ENCODE measurements around the gene SOD2.
"Not testable (repeated sequence)": the region's sequence is repeated elsewhere in the genome, so short reads cannot be mapped to it uniquely, and the experiment has no call there.

Gene SOD2

DNA sequence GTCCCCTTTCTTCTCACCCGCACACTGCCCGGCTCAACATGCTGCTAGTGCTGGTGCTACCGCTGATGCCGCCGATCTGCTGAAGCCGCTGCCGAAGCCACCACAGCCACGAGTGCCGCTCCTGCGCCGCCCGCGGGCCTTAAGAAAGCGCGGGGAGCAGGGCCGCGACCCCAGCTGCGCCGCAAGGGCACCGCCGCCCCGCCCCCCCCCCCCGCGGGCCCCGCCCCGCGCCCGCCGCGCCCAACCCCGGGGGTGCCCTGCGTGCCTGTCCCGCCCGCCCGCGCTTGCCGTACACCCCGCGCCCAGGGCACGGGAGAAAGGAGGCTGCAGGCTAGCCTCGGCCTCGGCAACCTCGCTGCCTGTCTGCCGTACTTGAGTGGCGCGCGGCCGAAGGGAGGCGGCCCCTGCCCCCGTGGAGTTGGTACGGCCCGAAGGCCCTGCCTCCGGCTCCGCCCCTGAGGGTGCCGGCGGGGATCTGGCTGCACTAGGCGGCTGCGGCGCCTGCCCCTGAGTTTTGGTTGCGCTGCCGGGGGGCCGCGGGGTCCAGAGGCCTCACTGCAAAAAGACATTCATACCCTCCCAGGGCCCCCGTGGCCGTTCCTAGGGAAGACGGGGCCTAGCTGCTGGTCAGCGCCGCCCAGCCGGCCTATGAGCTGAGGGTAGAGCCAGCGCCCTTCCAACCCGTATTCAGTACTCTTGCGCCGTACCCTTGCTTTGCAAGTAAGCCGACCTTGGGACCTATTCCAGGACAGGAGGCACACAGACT lies at the start of gene SOD2:
SOD2 (minus strand) TSS at position 114 of the 766 bp plus-strand sequence; CDS start at position 40, 74 bp downstream.
- in situ Hi-C loops (cut with HindIII; ENCODE audit: low pct_ligation_motif_present, low pct_unique_long_range_greater_than_20kb, low sequenced_read_pairs): no loop called here
- peak; percentile 81 for DNase-seq

DNA sequence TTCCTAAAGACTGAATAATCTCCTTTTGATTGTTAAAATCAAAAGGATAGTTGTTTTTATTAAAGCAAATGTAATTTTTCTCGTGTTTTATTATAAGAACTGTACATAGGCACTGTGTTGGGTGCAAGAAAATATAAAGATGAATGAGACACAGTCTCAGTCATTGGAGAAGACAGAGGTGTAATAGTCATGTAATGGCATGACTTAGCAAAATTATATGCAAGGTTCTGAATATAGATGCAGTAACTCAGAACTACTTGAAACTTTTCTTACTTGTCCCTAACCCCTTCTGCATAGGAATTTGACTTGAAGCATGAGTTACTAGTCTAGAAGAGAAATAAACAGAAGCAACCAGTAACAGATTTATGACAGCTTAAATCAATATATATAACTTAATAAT lies 49.1 kb upstream of the SOD2 start:
- in situ Hi-C loops (cut with HindIII; ENCODE audit: low pct_ligation_motif_present, low pct_unique_long_range_greater_than_20kb, low sequenced_read_pairs): no loop called here
- DNase-seq: no peak

DNA sequence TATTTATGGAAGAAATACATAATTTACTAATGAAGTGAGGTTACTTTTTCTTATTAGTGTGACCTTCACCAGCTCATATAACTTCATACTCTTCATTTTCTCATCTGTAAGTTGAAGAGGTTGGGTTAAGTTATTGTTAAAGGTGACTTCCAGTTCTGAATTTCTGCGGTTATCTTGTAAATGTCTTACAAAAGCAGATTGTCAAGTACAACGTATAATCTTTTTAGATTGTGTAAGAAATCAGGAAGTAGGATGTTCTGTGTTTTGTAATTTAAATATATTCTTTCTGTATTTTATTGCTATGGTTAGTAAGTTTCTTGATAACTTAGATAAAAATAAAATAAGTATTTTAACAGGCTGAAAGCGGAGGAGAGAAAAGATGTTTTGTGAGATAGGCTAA lies 46.3 kb upstream of the SOD2 start:
- no peak for DNase-seq
- in situ Hi-C loops (cut with HindIII; ENCODE audit: low pct_ligation_motif_present, low pct_unique_long_range_greater_than_20kb, low sequenced_read_pairs): no loop called here

DNA sequence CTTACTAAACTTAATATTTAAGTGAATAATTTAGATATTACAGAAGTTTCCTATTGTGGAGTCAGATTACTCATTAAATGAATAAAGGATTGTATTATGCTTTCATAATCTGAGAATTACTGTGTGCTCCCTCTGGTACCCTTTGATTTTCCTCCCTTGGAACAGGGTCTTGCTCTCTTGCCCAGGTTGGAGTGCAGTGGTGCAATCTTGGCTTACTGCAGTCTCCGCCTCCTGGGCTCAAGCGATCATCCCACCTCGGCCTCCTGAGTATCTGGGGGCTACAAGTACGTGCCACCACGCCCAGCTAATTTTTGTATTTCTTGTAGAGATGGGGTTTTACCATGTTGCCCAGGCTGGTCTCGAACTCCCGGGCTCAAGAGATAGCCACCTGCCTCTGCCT lies 43.9 kb upstream of the SOD2 start:
- in situ Hi-C loops (cut with HindIII; ENCODE audit: low pct_ligation_motif_present, low pct_unique_long_range_greater_than_20kb, low sequenced_read_pairs): no loop called here
- DNase-seq: no peak

DNA sequence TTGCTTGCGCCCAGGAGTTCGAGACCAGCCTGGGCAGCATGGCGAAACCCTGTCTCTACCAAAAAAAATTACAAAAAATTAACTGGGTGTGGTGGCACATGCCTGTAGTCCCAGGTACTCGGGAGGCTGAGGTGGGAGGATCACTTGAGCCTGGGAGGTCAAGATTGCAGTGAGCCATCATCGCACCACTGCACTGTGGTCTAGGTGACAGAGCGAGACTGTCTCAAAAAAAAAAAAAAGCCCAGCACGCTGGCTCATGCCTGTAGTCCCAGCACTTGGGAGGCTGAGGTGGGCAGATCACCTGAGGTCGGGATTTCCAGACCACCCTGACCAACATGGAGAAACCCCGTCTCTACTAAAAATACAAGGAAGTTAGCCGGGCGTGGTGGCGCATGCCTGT lies 40.4 kb upstream of the SOD2 start:
- in situ Hi-C loops (cut with HindIII; ENCODE audit: low pct_ligation_motif_present, low pct_unique_long_range_greater_than_20kb, low sequenced_read_pairs); DNase-seq: not testable (repeated sequence)

DNA sequence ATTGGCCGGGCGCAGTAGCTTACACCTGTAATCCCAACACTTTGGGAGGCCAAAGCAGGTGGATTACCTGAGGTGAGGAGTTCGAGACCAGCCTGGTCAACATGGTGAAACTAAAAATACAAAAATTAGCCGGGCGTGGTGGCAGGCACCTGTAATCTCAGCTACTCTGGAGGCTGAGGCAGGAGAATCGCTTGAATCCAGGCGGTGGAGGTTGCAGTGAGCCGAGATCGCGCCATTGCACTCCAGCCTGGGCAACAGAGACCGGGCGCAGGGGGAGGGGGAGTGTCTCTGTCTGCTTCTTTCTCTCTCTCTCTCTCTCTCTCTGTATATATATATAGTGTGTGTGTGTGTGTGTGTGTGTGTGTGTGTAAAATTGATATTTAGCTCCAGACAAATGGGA lies 39.5 kb upstream of the SOD2 start:
- in situ Hi-C loops (cut with HindIII; ENCODE audit: low pct_ligation_motif_present, low pct_unique_long_range_greater_than_20kb, low sequenced_read_pairs); DNase-seq: not testable (repeated sequence)

DNA sequence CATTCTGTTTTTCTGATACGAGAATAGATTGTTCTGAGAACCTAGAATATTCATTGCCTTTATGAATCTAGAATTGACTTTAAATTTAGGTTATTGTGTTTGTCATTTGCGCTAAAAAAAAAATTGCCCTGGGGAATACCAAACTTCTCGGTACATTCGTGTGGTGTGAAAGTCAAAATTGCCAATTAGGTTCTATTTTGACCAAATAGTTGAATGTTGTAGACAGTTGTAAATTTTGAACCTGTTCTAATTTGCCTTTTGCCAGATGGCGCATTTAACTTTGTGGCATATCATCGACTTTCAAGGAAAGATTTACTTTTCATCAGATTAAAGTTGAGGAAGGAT lies 37.3 kb upstream of the SOD2 start:
- in situ Hi-C loops (cut with HindIII; ENCODE audit: low pct_ligation_motif_present, low pct_unique_long_range_greater_than_20kb, low sequenced_read_pairs): no loop called here
- DNase-seq: no peak

DNA sequence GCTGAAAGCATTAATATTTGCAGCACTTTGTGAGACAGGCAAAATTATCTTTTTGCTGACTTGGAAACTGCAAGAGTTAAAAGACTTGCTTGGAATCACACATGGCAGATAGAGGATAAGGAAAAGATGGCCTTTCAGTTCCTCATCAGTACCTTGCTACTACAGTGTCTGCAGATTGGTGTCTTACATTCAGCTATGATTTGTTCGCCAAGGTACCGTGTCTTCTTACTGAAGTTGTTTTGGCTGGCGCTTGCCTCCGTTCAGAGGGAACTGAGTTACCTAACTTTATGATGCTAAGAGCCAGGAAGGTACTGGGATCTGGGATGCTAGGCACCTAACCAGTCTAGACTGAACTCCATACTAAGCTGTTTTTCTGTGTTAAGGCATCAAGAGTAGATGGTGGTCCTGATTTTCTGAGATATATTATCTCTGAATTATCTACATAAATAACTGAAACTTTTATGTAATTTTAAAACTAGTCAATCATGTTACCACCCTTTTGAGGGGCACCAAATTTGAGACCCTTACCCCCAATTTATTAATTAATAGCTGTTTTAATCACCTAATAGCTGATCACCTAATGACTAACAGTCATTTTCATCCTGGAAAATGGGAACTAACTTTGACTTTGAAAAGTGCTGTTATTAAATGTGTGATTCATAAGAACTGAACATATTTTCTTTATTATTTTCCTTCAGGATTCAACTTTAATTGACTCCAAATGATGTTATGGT lies 36.7 kb upstream of the SOD2 start:
- in situ Hi-C loops (cut with HindIII; ENCODE audit: low pct_ligation_motif_present, low pct_unique_long_range_greater_than_20kb, low sequenced_read_pairs): no loop called here
- DNase-seq: peak; percentile 2

DNA sequence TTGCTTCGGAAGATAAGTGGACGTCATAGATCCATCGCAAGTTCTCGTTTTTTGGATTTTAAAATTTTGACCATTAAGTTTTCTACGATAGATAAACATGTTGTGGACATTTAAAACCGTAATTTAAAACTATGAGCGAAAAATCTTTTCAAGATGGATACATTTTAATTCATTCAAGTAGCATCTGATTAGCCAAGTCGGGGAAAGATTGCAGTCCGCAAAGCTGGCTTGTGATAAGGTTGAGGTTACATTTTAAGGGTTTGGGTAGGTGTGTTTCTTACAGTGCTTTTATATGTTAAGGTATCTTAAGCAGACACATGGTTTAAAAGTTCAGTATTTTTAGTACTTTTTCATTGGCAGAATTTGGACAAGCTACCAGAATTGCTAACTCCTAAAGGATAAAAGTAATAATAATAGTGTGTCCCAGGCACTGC lies 35.5 kb upstream of the SOD2 start:
- in situ Hi-C loops (cut with HindIII; ENCODE audit: low pct_ligation_motif_present, low pct_unique_long_range_greater_than_20kb, low sequenced_read_pairs): no loop called here

DNA sequence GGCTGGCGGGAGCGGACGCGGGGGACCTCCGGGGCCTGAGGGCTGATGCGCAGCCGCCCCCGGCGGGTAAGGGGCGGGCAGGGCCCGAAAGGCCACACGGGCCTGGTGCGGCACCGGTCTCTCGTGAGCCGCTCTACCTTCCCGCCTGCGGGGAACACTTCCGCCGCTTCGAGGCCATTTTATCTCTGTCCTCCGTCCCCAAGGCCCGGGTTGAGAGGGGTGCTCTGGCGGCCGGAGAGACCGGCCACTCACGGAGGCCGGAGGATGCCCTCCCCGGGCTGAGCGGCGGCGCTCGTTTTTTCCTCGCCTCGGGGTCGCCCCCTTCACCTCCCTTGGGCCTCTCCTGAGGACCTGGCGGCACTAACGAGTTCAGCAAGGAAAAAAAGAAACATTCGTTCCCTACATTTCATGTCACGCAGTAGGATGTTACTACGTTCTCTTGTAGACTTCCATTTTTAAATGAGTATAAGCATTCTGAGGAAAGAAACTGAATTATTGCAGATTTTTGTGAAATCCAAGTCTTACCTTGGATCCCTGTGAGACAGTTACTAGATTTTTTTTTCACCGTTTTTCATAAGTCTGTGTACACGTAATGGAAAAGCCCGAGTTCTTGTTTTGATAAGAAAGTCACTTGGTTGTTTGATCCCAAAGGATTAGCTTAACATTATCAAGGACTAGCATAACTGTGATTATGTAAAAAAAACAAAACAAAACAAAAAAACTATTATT lies 34.8 kb upstream of the SOD2 start:
- in situ Hi-C loops (cut with HindIII; ENCODE audit: low pct_ligation_motif_present, low pct_unique_long_range_greater_than_20kb, low sequenced_read_pairs): no loop called here
- DNase-seq: peak; percentile 39

More for the DNA sequence above, 35.5 kb upstream of the SOD2 start:
- no peak for DNase-seq

DNA sequence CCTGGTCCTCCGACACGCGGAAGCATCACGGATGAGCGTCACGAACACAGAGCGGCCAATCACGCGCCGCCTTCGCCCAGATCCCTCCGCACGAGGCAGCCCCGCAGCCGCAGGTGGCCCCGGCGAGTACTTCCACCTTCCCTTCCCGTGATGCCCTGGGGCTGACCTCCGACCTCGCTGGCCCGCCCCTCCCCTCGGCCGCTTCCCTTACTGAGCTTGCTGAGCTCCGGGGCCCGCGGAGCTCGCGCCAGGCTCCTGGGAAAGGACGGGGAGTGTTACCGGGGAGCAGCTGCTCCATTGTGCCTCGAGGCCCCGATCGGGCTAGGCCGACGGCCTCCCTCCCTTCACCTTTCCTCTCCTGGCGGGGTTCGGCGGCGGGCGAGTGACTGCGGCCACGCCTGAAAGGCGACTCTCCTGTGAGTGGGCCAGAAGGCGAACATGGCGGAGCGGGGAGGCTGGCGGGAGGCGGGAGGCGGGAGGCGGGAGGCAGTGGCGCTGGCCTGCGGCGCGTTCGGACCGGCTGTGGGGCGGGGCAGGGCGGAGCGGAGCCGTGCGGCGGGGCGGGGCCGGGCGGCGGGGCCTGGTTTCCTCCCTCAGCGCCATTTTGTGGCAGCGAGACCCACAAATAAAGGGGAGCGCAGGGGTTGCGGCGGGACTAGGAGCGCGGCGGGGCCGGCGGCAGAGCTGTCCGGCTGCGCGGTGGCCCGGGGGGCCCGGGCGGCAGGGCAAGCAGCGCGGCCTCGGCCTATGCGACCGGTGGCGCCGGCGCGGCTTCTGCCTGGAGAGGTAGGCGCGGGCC lies 34.1 kb upstream of the SOD2 start, which contains the start of gene WTAP:
WTAP (plus strand) TSS at position 589 of the 799 bp plus-strand sequence. CDS start 8,760 bp downstream, outside the sequence.
- peak; percentile 93 for DNase-seq
- in situ Hi-C loops (cut with HindIII; ENCODE audit: low pct_ligation_motif_present, low pct_unique_long_range_greater_than_20kb, low sequenced_read_pairs): no loop called here

DNA sequence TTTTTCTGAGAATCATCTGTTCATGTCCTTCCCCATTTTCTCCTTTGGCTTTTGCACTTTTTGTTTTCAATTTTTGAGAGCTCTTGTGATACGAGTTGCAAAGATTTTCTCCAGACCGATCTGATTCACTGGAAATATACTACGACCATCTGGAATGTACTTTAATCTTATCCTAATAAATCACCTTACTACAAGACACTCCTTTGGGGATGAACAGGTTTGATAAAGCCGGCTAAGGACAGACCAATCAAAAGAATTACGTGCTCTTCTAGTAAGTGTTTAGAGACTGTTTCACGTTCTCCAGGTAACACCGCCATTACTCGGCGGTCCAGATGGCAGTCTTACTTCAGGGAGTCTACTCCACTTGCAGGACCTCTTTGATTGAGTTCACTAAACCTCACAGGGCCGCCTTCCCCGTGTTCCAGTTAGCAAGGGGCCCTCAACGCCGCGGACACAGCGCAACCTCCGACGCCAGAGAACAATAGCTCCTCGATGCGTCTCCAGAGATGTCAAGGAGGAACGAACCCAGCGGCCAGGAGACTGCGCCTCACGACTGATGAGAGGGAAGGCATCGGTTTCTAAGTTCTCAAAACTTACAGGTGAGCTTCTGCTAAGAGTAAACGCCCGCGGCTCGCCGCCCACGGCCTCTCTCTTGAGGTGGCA lies 33.3 kb upstream of the SOD2 start:
- DNase-seq: no peak
- in situ Hi-C loops (cut with HindIII; ENCODE audit: low pct_ligation_motif_present, low pct_unique_long_range_greater_than_20kb, low sequenced_read_pairs): no loop called here

DNA sequence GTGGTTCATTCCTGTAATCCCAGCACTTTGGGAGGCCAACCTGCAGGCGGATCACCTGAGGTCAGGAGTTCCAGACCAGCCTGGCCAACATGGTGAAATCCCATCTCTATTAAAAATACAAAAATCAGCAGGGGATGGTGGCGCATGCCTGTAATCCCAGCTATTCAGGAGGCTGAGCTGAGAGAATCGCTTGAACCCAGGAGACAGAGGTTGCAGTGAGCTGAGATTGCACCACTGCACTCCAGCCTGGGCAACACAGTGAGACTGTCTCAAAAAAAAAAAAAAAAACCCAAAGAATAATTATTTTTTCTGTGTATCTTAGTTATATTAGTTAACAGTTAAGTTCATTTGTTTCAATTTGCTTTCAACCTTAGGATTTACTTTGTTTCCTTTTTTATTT lies 32.2 kb upstream of the SOD2 start:
- in situ Hi-C loops (cut with HindIII; ENCODE audit: low pct_ligation_motif_present, low pct_unique_long_range_greater_than_20kb, low sequenced_read_pairs); DNase-seq: not testable (repeated sequence)

DNA sequence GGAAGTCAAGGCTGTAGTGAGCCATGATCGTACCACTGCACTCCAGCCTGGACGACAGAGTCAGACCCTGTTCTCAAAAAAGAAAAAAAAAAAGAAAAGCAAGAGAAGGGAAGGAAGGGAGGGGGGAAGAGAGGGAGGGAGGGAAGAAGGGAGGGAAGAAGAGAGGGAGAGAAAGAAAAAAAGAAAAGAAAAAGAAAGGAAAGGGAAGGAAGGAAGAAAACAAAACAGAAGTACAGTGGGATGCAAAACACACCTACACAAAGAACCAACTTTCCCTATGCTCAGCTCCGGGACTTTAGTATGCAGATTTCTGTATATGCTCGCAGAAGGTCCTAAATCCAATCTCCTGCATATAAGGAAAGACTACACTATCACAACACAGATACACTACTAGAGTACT lies 31.7 kb upstream of the SOD2 start:
- in situ Hi-C loops (cut with HindIII; ENCODE audit: low pct_ligation_motif_present, low pct_unique_long_range_greater_than_20kb, low sequenced_read_pairs): no loop called here

DNA sequence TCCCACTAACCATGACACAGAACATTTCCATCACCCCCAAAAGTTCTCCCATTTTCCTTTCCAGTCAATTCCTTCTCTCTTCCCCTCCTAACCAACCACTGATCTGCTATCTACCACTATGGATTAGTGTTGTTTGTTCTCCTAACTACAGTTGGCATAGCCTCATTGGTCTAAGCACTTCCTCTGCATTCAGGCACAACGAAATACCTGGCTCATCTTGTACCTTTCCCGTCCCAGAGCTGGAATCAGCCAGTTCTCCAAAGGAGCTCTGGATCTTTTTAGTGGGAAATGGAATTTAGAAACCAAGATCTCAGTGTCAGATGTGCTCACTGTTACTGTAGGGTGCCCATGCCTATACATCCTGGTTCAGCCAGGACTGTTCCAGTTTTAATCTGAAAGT lies 30.2 kb upstream of the SOD2 start:
- DNase-seq: no peak
- in situ Hi-C loops (cut with HindIII; ENCODE audit: low pct_ligation_motif_present, low pct_unique_long_range_greater_than_20kb, low sequenced_read_pairs): no loop called here

More for the DNA sequence above, 31.7 kb upstream of the SOD2 start:
- no peak for DNase-seq

DNA sequence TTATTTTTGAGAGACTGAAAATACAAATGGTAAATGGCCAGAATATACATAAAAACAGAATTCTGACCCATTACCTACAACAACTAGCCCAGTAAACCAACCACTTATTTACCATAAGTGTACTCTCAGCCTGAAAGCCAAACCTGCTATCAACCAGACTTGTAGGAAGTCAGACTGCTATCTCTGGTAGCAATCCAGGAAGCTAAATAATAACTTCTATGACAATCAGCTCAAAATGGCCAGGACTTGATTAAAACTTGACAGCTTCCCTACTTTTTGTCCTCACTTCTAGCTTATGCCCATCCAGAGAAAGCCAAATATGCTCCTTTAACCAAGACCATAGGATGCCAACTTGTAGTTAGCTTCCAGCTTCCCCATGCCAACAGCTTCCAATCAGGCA lies 29.6 kb upstream of the SOD2 start:
- in situ Hi-C loops (cut with HindIII; ENCODE audit: low pct_ligation_motif_present, low pct_unique_long_range_greater_than_20kb, low sequenced_read_pairs): no loop called here

DNA sequence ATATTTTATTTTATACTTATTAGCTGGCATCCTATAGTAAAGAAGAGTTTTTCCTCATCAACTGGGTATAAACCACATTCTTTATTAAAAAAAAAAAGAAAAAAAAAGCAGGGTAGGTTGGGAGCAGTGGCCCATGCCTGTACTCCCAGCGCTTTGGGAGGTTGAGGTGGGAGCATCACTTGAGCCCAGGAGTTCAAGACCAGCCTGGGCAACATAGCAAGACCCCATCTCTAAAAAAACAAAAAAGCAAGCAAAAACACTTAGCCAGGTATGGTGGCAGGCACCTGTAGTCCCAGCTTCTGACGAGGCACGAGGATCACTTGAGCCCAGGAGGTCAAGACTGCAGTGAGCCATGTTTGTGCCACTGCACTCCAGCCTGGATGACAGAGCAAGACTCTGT lies 28.9 kb upstream of the SOD2 start:
- DNase-seq; in situ Hi-C loops (cut with HindIII; ENCODE audit: low pct_ligation_motif_present, low pct_unique_long_range_greater_than_20kb, low sequenced_read_pairs): not testable (repeated sequence)

More for the DNA sequence above, 29.6 kb upstream of the SOD2 start:
- DNase-seq: no peak

DNA sequence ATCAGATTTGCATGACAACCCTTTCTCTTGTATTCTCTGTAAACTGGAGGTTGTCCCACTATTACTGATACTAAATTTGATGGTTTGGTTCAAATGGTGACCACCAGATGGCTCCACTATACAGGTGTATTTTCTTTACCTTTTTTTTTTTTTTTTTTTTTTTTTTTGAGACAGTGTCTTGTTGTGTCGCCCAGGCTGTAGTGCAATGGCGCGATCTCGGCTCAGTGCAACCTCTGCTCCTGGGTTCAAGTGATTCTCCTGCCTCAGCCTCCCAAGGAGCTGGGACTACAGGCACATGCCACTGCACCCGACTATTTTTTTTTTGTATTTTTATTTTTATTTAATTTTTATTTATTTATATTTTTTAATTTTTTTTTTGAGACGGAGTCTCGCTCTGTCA lies 27.7 kb upstream of the SOD2 start:
- DNase-seq: peak; percentile 31
- in situ Hi-C loops (cut with HindIII; ENCODE audit: low pct_ligation_motif_present, low pct_unique_long_range_greater_than_20kb, low sequenced_read_pairs): no loop called here
